C4-2B (cell line): Measurements from ENCODE around the gene CPSF7.

Source experiments
- CTCF ChIP-seq: fragments of 450-650 bp; conservative IDR thresholded peaks from 2 replicates; pipeline ENCODE4 v1.5.1; 2017; ENCODE audit warnings: mild to moderate bottlenecking
- ZFX ChIP-seq: fragments of 450-650 bp; IDR thresholded peaks from 2 replicates; pipeline ENCODE4 v1.6.1; 2017

GRCh38 chr11:61377461-61378160, 52.2 kb downstream of the CPSF7 start:
- TF ChIP-seq CTCF = no peak
- no peak for TF ChIP-seq ZFX
